Upper lobe of left lung (tissue), 6 donors: ENCODE data around the gene FN3KRP. TPM values are rescaled to one million over a fixed set of nuclear protein-coding genes. Genes with fewer than 3 reads are reported as not detected.

Source experiments
- ATAC-seq, 2 donors: fragments of 200-7000 bp; cut with Tn5 transposase; one replicate each; pipeline ENCODE4 v1.9.1; 2022; ENCODE audit warnings: mild to moderate bottlenecking in 2 of 2, moderate library complexity in 2 of 2; ENCODE audit not compliant: low FRiP score in 2 of 2
- DNase-seq, 2 donors: peaks; one replicate each; pipeline ENCODE4 v3.0.0-alpha.2; 2019 to 2020
- H3K27ac ChIP-seq, 4 donors: fragments of 200-600 bp; sonication (generic); one replicate each; pipeline ENCODE4 v1.5.1; 2016 to 2019
- H3K27me3 ChIP-seq, 4 donors: fragments of 200-600 bp; sonication (generic); one replicate each; pipeline ENCODE4 v1.5.1; 2017 to 2019
- H3K36me3 ChIP-seq, 4 donors: fragments of 200-600 bp; sonication (generic); one replicate each; pipeline ENCODE4 v1.5.1; 2016 to 2019
- H3K4me1 ChIP-seq, 4 donors: fragments of 200-600 bp; sonication (generic); one replicate each; pipeline ENCODE4 v1.5.1; 2018 to 2019
- H3K4me3 ChIP-seq, 4 donors: fragments of 200-600 bp; sonication (generic); one replicate each; pipeline ENCODE4 v1.5.1; 2017 to 2019; ENCODE audit warnings: mild to moderate bottlenecking in 2 of 4, moderate library complexity in 1 of 4
- H3K9me3 ChIP-seq, 4 donors: fragments of 200-600 bp; sonication (generic); one replicate each; pipeline ENCODE4 v1.5.1; 2018 to 2019
- CTCF ChIP-seq, 6 experiments: fragments of 450-650 bp in 4 of 6; fragments of 200-600 bp in 2 of 6; sonication (generic) in 2 of 6; IDR thresholded peaks; one replicate each; pipeline ENCODE4 v1.5.1; 2016 to 2019; ENCODE audit warnings: antibody characterized with exemption in 6 of 6
- EP300 ChIP-seq, 4 donors: sonication (generic); formaldehyde crosslinking; IDR thresholded peaks; one replicate each; pipeline ENCODE4 v1.5.1; 2017; ENCODE audit warnings: antibody characterized with exemption in 4 of 4, control low read depth in 2 of 4
- POLR2A ChIP-seq, 4 donors: fragments of 450-650 bp; IDR thresholded peaks; one replicate each; pipeline ENCODE4 v1.5.1; 2016 to 2017; ENCODE audit warnings: antibody characterized with exemption in 4 of 4, mild to moderate bottlenecking in 2 of 4
- POLR2AphosphoS5 ChIP-seq, 2 donors: sonication (generic); formaldehyde crosslinking; IDR thresholded peaks; one replicate each; pipeline ENCODE4 v1.5.1; 2017; ENCODE audit warnings: antibody characterized with exemption in 2 of 2
- WGBS, 2 donors: methylation state at CpG; one replicate each; pipeline ENCODE4 v1.1.5; 2017 to 2018; 5-methylcytosine and 5-hydroxymethylcytosine counted together
- total RNA-seq, 6 donors: library from RNA; depleted of rRNA in 4 of 6; stranded (reverse); fragments of >200 nt in 4 of 6; gene quantifications; one replicate each; pipeline versions ENCODE4 v1.1.0 to v1.2.1, GENCODE V29; 2016 to 2021
- donor health status: DM: no; HTN: no; CAD: no; lungs with moderate emphysema.
- donor health status: DM: no; HTN: yes; CAD: no; lungs with severe emphysema.

The FN3KRP gene
- total RNA-seq, 6 donors from 2014 or later = 14.7 to 94.3 (median 28.8) TPM

GRCh38 chr17:82726427-82726826 is 9.9 kb downstream of the FN3KRP start:
- H3K36me3 ChIP-seq = peaks cover 5 to 64% (median 38%) of the 10 kb centered on the region in 4 donors
- H3K4me3 ChIP-seq = no peak overlapping the region
- no peaks in the 10 kb centered on the region for H3K4me1 ChIP-seq
- H3K27ac ChIP-seq = no peak overlapping the region
- no peak for TF ChIP-seq POLR2A (IDR thresholded peaks at IDR 0.05)
- TF ChIP-seq CTCF (IDR thresholded peaks at IDR 0.05) = no peak
- TF ChIP-seq POLR2AphosphoS5 (IDR thresholded peaks at IDR 0.05) = no peak
- no peak for TF ChIP-seq EP300 (IDR thresholded peaks at IDR 0.05)
- DNase-seq (no peak), ATAC-seq (no peak)
- 92 to 100% methylated on average over 2 to 10 of the region's 10 CpGs for WGBS, 2 donors
- no peaks in the 10 kb centered on the region for H3K9me3 ChIP-seq
- no peaks in the 10 kb centered on the region for H3K27me3 ChIP-seq

GRCh38 chr17:82729479-82730260 is 13.2 kb downstream of the FN3KRP start:
- Histone ChIP-seq H3K27ac (no peak overlapping the region), H3K4me3 (no peak overlapping the region), H3K36me3 (peaks cover 5 to 43% (median 23%) of the 10 kb centered on the region in 4 donors), H3K27me3 (no peaks in the 10 kb centered on the region), H3K4me1 (peaks cover 0 to 1% (median under 1%) of the 10 kb centered on the region in 4 donors), H3K9me3 (peaks cover 0 to 7% (median 0%) of the 10 kb centered on the region in 4 donors)
- WGBS, 2 donors = 89 to 91% methylated on average over 45 to 47 of the region's 48 CpGs
- TF ChIP-seq EP300 (IDR thresholded peaks at IDR 0.05) = no peak
- ATAC-seq = peak in 1 of 2 donors; percentile 25
- DNase-seq = no peak

- TF ChIP-seq EP300 (IDR thresholded peaks at IDR 0.05) (no peak), POLR2A (IDR thresholded peaks at IDR 0.05) (no peak), POLR2AphosphoS5 (IDR thresholded peaks at IDR 0.05) (no peak), CTCF (IDR thresholded peaks at IDR 0.05) (no peak)
- DNase-seq = no peak
- Histone ChIP-seq H3K27ac (no peak overlapping the region), H3K36me3 (peaks cover under 1 to 27% (median 10%) of the 10 kb centered on the region in 4 donors), H3K9me3 (peaks cover 0 to 7% (median 0%) of the 10 kb centered on the region in 4 donors), H3K4me1 (peaks cover 8 to 24% (median 15%) of the 10 kb centered on the region in 4 donors), H3K4me3 (no peak overlapping the region), H3K27me3 (no peaks in the 10 kb centered on the region)
- no peak for ATAC-seq
- WGBS, 2 donors = 91 to 99% methylated on average over 7 to 13 of the region's 13 CpGs
These were observed 15.7 kb downstream of the FN3KRP start for GRCh38 chr17:82732118-82732743.

- Histone ChIP-seq H3K9me3 (peaks cover 0 to 7% (median 0%) of the 10 kb centered on the region in 4 donors), H3K4me1 (peaks cover 8 to 31% (median 24%) of the 10 kb centered on the region in 4 donors), H3K27me3 (no peaks in the 10 kb centered on the region), H3K36me3 (peaks cover 0 to 17% (median 3%) of the 10 kb centered on the region in 4 donors), H3K27ac (peak within 1 kb of the TSS; percentile 62 to 87 (median 71)), H3K4me3 (peak within 1 kb of the TSS; percentile 77 to 86 (median 82))
- TF ChIP-seq POLR2AphosphoS5 (IDR thresholded peaks at IDR 0.05) = no peak
- TF ChIP-seq EP300 (IDR thresholded peaks at IDR 0.05) = peak in 1 of 4 donors; percentile 3
- TF ChIP-seq POLR2A (IDR thresholded peaks at IDR 0.05) = peak in 2 of 4 donors; percentile 58 to 63
- DNase-seq (peak; percentile 58 to 94), ATAC-seq (peak; percentile 62 to 88)
- WGBS, 2 donors = 9 to 28% methylated on average over 10 to 59 of the region's 101 CpGs
These were observed 18.7 kb downstream of the FN3KRP start, which contains the start of gene FN3K for GRCh38 chr17:82734987-82735866. FN3K (plus strand) TSS chr17:82735615; CDS start chr17:82735637, 22 bp downstream.

GRCh38 chr17:82736511-82737185 is 20.1 kb downstream of the FN3KRP start:
- peak overlapping the region in 3 of 4 donors; percentile 81 to 86 (median 83) for H3K4me3 ChIP-seq
- H3K9me3 ChIP-seq = peaks cover 0 to 12% (median 4%) of the 10 kb centered on the region in 4 donors
- H3K27ac ChIP-seq = no peak overlapping the region
- ATAC-seq (no peak), DNase-seq (peak in 1 of 2 donors; percentile 67)
- peaks cover 8 to 31% (median 24%) of the 10 kb centered on the region in 4 donors for H3K4me1 ChIP-seq
- TF ChIP-seq POLR2A (IDR thresholded peaks at IDR 0.05) (no peak), CTCF (IDR thresholded peaks at IDR 0.05) (no peak), POLR2AphosphoS5 (IDR thresholded peaks at IDR 0.05) (no peak), EP300 (IDR thresholded peaks at IDR 0.05) (no peak)
- H3K27me3 ChIP-seq = no peaks in the 10 kb centered on the region
- WGBS, 2 donors = 86 to 90% methylated on average over 9 to 13 of the region's 18 CpGs
- H3K36me3 ChIP-seq = peaks cover 9 to 25% (median 16%) of the 10 kb centered on the region in 4 donors
